Suprapubic skin (tissue), 3 donors: Measurements from ENCODE around the gene KRTAP5-5.

ENCODE experiments used
- CTCF ChIP-seq, 2 donors: fragments of 200-600 bp in 1 of 2; fragments of 450-650 bp in 1 of 2; sonication (generic) in 1 of 2; IDR thresholded peaks; one replicate each; pipeline ENCODE4 v1.5.1; 2016 to 2019; ENCODE audit warnings: antibody characterized with exemption in 2 of 2, mild to moderate bottlenecking in 1 of 2, moderate library complexity in 1 of 2
- POLR2AphosphoS5 ChIP-seq, 3 donors: sonication (generic); formaldehyde crosslinking; IDR thresholded peaks; one replicate each; pipeline ENCODE4 v1.6.1; 2017; ENCODE audit warnings: antibody characterized with exemption in 3 of 3

DNA sequence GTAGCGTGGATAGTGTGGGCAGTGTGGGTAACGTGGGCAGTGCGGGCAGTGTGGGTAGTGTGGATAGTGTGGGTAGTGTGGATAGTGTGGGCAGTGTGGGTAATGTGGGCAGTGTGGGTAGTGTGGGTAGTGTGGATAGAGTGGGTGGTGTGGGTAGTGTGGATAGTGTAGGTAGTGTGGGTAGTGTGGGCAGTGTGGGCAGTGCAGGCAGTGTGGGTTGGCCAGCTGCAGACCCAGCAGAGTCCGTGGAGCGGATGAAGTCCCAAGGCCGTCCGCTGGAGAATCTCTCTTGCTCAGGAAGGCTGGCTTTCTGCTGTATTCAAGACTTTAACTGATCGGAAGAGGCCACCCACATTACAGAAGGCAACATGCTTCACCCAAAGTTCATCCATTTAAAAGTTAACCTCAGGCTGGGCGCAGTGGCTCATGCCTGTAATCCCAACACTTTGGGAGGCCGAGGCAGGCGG lies 41.4 kb downstream of the KRTAP5-5 start:
- no peak for TF ChIP-seq CTCF (IDR thresholded peaks at IDR 0.05)
- no peak for TF ChIP-seq POLR2AphosphoS5 (IDR thresholded peaks at IDR 0.05)
